Measurements from ENCODE around the gene STH.

GRCh38 chr17:46025060-46025459 is 26.0 kb downstream of the STH start:
- TF ChIP-seq, protein P1, sequence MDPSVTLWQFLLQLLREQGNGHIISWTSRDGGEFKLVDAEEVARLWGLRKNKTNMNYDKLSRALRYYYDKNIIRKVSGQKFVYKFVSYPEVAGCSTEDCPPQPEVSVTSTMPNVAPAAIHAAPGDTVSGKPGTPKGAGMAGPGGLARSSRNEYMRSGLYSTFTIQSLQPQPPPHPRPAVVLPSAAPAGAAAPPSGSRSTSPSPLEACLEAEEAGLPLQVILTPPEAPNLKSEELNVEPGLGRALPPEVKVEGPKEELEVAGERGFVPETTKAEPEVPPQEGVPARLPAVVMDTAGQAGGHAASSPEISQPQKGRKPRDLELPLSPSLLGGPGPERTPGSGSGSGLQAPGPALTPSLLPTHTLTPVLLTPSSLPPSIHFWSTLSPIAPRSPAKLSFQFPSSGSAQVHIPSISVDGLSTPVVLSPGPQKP (IDR thresholded peaks at IDR 0.05; ENCODE audit: low read depth, low read length), result no peak
- TF ChIP-seq EP300 (IDR thresholded peaks at IDR 0.05; ENCODE audit: borderline replicate concordance in 1 of 2, control insufficient read depth in 1 of 2, low read depth in 2 of 2, low read length in 2 of 2) (no peak), CTCF (IDR thresholded peaks at IDR 0.05 in 2 of 3, conservative IDR thresholded peaks at IDR 0.05 in 1 of 3; ENCODE audit: control insufficient read depth in 2 of 3, extremely low read depth in 1 of 3, insufficient read depth in 1 of 3, low read depth in 3 of 3, low read length in 3 of 3) (no peak), POLR2A (IDR thresholded peaks at IDR 0.05; ENCODE audit: low read depth, low read length) (no peak), FOXM1 (IDR thresholded peaks at IDR 0.05; ENCODE audit: low read depth, low read length) (no peak), POLR2AphosphoS5 (IDR thresholded peaks at IDR 0.05; ENCODE audit: low read length) (no peak), MYC (IDR thresholded peaks at IDR 0.05; ENCODE audit: insufficient read depth, insufficient read length, insufficient replicate concordance, low read length, severe bottlenecking) (no peak), CEBPB (IDR thresholded peaks at IDR 0.05; ENCODE audit: borderline replicate concordance in 1 of 2, low read depth in 2 of 2, low read length in 2 of 2) (no peak), SMC3 (IDR thresholded peaks at IDR 0.05; ENCODE audit: borderline replicate concordance, low read length) (no peak), RB1 (IDR thresholded peaks at IDR 0.05; ENCODE audit: borderline replicate concordance) (no peak), JUNB (IDR thresholded peaks at IDR 0.05) (no peak), CBX3 (IDR thresholded peaks at IDR 0.05; ENCODE audit: borderline replicate concordance, low read depth) (no peak)
- TF ChIP-seq, protein P2, sequence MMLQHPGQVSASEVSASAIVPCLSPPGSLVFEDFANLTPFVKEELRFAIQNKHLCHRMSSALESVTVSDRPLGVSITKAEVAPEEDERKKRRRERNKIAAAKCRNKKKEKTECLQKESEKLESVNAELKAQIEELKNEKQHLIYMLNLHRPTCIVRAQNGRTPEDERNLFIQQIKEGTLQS (IDR thresholded peaks at IDR 0.05; ENCODE audit: borderline replicate concordance, extremely low read depth, low read depth, low read length), result no peak
- TF ChIP-seq, protein P3, sequence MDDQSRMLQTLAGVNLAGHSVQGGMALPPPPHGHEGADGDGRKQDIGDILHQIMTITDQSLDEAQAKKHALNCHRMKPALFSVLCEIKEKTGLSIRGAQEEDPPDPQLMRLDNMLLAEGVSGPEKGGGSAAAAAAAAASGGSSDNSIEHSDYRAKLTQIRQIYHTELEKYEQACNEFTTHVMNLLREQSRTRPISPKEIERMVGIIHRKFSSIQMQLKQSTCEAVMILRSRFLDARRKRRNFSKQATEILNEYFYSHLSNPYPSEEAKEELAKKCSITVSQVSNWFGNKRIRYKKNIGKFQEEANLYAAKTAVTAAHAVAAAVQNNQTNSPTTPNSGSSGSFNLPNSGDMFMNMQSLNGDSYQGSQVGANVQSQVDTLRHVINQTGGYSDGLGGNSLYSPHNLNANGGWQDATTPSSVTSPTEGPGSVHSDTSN (IDR thresholded peaks at IDR 0.05; ENCODE audit: insufficient replicate concordance, low read depth, low read length), result no peak

Measured in GM12878 (cell line).